NCI-H128 (cell line): Measurements from ENCODE around the gene PFN3.

Experiments used
- DNase-seq: peaks from one replicate; lab custom pipeline; 2025; ENCODE audit not compliant: unreplicated experiment; lab: John Stamatoyannopoulos, UW

Gene PFN3

GRCh38 chr5:177399997-177400868, at the start of gene PFN3:
Gene PFN3 (minus strand): TSS chr5:177400661. CDS start chr5:177400576, 85 bp downstream.
- DNase-seq, result no peak

GRCh38 chr5:177449140-177450061, 48.9 kb upstream of the PFN3 start:
- DNase-seq, result no peak

GRCh38 chr5:177448244-177448950, 47.9 kb upstream of the PFN3 start:
- DNase-seq, result no peak

GRCh38 chr5:177447611-177448243, 47.3 kb upstream of the PFN3 start:
- DNase-seq, result no peak

- peak; percentile 45 for DNase-seq
Measured at GRCh38 chr5:177447066-177447610, 46.7 kb upstream of the PFN3 start.

GRCh38 chr5:177446200-177447065, 46.0 kb upstream of the PFN3 start, which contains the start of gene PRR7:
Gene PRR7 (plus strand): TSS chr5:177446814. CDS start chr5:177455068, 8,254 bp downstream.
- DNase-seq, result peak; percentile 26

GRCh38 chr5:177445917-177446199, 45.4 kb upstream of the PFN3 start:
- no peak for DNase-seq

- no peak for DNase-seq
Measured at GRCh38 chr5:177445052-177445916, 44.8 kb upstream of the PFN3 start.

GRCh38 chr5:177444106-177445051, 43.9 kb upstream of the PFN3 start:
- no peak for DNase-seq

GRCh38 chr5:177443144-177443983, 42.9 kb upstream of the PFN3 start:
- DNase-seq, result no peak

GRCh38 chr5:177442066-177442826, 41.8 kb upstream of the PFN3 start:
- no peak for DNase-seq

GRCh38 chr5:177440990-177441780, 40.7 kb upstream of the PFN3 start:
- DNase-seq, result no peak

GRCh38 chr5:177440211-177440989, 39.9 kb upstream of the PFN3 start:
- DNase-seq, result no peak

GRCh38 chr5:177439518-177440053, 39.1 kb upstream of the PFN3 start:
- DNase-seq, result no peak
